ENCODE data around the gene ST8SIA4. TPM values are rescaled to one million over a fixed set of nuclear protein-coding genes. Genes with fewer than 3 reads are reported as not detected.

ST8SIA4 gene
- total RNA-seq, 4 donors from 2014 or later: 0.37 to 6.0 (median 2.2) TPM

DNA sequence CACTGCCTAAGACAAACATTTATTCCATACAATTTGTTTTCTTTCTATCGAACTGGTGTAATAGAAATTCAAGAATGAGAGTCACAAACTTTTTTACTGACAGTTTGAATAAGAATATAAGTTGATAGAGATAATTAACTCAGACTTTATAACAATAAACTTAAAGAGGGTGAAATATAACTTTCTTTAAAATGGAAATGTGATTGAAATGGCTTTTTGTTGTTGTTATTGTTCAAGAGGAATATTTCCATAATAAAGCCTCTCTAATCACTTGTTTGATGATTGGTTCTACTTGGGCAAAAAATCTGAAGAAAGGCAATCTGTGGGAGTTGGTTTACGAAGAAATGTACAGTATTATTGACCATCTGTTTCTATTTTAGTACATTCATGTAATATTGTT, 79.3 kb downstream of the ST8SIA4 start:
- H3K9me3 ChIP-seq: no peaks in the 10 kb centered on the region
- TF ChIP-seq EP300 (IDR thresholded peaks at IDR 0.05; ENCODE audit: low read depth) (no peak), POLR2AphosphoS5 (IDR thresholded peaks at IDR 0.05) (no peak), POLR2A (IDR thresholded peaks at IDR 0.05) (no peak)
- TF ChIP-seq, protein P1, sequence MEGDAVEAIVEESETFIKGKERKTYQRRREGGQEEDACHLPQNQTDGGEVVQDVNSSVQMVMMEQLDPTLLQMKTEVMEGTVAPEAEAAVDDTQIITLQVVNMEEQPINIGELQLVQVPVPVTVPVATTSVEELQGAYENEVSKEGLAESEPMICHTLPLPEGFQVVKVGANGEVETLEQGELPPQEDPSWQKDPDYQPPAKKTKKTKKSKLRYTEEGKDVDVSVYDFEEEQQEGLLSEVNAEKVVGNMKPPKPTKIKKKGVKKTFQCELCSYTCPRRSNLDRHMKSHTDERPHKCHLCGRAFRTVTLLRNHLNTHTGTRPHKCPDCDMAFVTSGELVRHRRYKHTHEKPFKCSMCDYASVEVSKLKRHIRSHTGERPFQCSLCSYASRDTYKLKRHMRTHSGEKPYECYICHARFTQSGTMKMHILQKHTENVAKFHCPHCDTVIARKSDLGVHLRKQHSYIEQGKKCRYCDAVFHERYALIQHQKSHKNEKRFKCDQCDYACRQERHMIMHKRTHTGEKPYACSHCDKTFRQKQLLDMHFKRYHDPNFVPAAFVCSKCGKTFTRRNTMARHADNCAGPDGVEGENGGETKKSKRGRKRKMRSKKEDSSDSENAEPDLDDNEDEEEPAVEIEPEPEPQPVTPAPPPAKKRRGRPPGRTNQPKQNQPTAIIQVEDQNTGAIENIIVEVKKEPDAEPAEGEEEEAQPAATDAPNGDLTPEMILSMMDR (IDR thresholded peaks at IDR 0.05): no peak
- H3K4me3 ChIP-seq: no peak overlapping the region
- H3K36me3 ChIP-seq: no peaks in the 10 kb centered on the region
- H3K4me1 ChIP-seq: peaks cover 0 to 20% (median 3%) of the 10 kb centered on the region in 4 donors
- WGBS, 2 donors (ENCODE audit: low coverage in 1 of 2): 79 to 83% methylated on average over 2 of the region's 2 CpGs
- DNase-seq: no peak
- no peak overlapping the region for H3K27ac ChIP-seq
- intact Hi-C loops (cut with DNase I; ENCODE audit: low total_unique reads) (no loop called here), in situ Hi-C loops (cut with MboI; ENCODE audit: low pct_ligation_motif_present in 1 of 4, low pct_unique_long_range_greater_than_20kb in 1 of 4, low sequenced_read_pairs in 3 of 4) (no loop called here)
- H3K27me3 ChIP-seq: no peaks in the 10 kb centered on the region

DNA sequence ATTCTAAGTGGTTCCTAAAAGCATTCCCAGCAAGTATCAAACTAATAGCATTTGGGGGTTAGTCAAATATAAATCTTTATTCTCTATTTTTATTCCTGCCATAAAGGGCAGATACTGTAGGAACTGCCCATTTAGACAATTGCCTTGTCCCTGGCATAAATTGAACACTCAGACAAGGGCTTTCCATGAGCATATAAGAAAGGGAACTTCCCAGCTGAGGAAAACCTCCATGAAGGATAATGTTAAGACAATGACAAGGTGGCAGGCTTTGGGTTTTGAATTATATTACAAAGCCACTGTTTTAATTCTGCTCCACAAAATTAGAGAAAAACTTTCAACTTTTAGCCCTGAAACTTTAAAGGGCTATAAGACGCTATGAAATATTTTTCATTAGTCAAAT, 81.3 kb downstream of the ST8SIA4 start:
- H3K27ac ChIP-seq: no peak overlapping the region
- in situ Hi-C loops (cut with MboI; ENCODE audit: low pct_ligation_motif_present in 1 of 4, low pct_unique_long_range_greater_than_20kb in 1 of 4, low sequenced_read_pairs in 3 of 4) (no loop called here), intact Hi-C loops (cut with DNase I; ENCODE audit: low total_unique reads) (no loop called here)
- H3K4me3 ChIP-seq: no peak overlapping the region
- no peaks in the 10 kb centered on the region for H3K9me3 ChIP-seq
- H3K27me3 ChIP-seq: no peaks in the 10 kb centered on the region
- WGBS, 2 donors (ENCODE audit: low coverage in 1 of 2): 93 to 100% methylated on average over 1 of the region's 1 CpG
- no peak for DNase-seq
- H3K36me3 ChIP-seq: no peaks in the 10 kb centered on the region
- TF ChIP-seq POLR2A (IDR thresholded peaks at IDR 0.05): no peak
- no peak for TF ChIP-seq POLR2AphosphoS5 (IDR thresholded peaks at IDR 0.05)
- TF ChIP-seq, protein P1 (IDR thresholded peaks at IDR 0.05): no peak
- no peak for TF ChIP-seq EP300 (IDR thresholded peaks at IDR 0.05; ENCODE audit: low read depth)
- H3K4me1 ChIP-seq: no peaks in the 10 kb centered on the region

- Histone ChIP-seq H3K27ac (no peak overlapping the region), H3K4me3 (no peak overlapping the region), H3K36me3 (no peaks in the 10 kb centered on the region), H3K27me3 (no peaks in the 10 kb centered on the region), H3K4me1 (no peaks in the 10 kb centered on the region), H3K9me3 (no peaks in the 10 kb centered on the region)
- in situ Hi-C loops (cut with MboI; ENCODE audit: low pct_ligation_motif_present in 1 of 4, low pct_unique_long_range_greater_than_20kb in 1 of 4, low sequenced_read_pairs in 3 of 4): no loop called here
- DNase-seq: no peak
- TF ChIP-seq POLR2AphosphoS5 (IDR thresholded peaks at IDR 0.05) (no peak), EP300 (IDR thresholded peaks at IDR 0.05; ENCODE audit: low read depth) (no peak), POLR2A (IDR thresholded peaks at IDR 0.05) (no peak)
- TF ChIP-seq, protein P1 (IDR thresholded peaks at IDR 0.05): no peak
- intact Hi-C loops (cut with DNase I; ENCODE audit: low total_unique reads): no loop called here
Observed at GRCh38 chr5:100818340-100818739, 84.7 kb downstream of the ST8SIA4 start.

GRCh38 chr5:100803397-100803796, 99.7 kb downstream of the ST8SIA4 start:
- Histone ChIP-seq H3K4me3 (no peak overlapping the region), H3K27ac (no peak overlapping the region), H3K9me3 (no peaks in the 10 kb centered on the region), H3K36me3 (no peaks in the 10 kb centered on the region), H3K27me3 (no peaks in the 10 kb centered on the region), H3K4me1 (peaks cover 0 to 4% (median 0%) of the 10 kb centered on the region in 4 donors)
- TF ChIP-seq POLR2AphosphoS5 (IDR thresholded peaks at IDR 0.05) (peak in 1 of 3 donors; percentile 20), POLR2A (IDR thresholded peaks at IDR 0.05) (no peak), EP300 (IDR thresholded peaks at IDR 0.05; ENCODE audit: low read depth) (no peak)
- TF ChIP-seq, protein P1 (IDR thresholded peaks at IDR 0.05): no peak
- 68 to 76% methylated on average over 2 of the region's 2 CpGs for WGBS, 2 donors (ENCODE audit: low coverage in 1 of 2)
- intact Hi-C loops (cut with DNase I; ENCODE audit: low total_unique reads): no loop called here
- in situ Hi-C loops (cut with MboI; ENCODE audit: low pct_ligation_motif_present in 1 of 4, low pct_unique_long_range_greater_than_20kb in 1 of 4, low sequenced_read_pairs in 3 of 4): no loop called here
- no peak for DNase-seq

All from transverse colon (tissue), 4 donors.